NCI-H2196 treated with DMSO at 0.1 percent for 48 hours (cell line): ENCODE results near the gene GCK.
A peak's percentile ranks its signal among the peaks of the same experiment; 100 is the strongest.
"Not testable (repeated sequence)": the region's sequence is repeated elsewhere in the genome, so short reads cannot be mapped to it uniquely, and the experiment has no call there.

Source experiments
- DNase-seq: peaks from one replicate; lab custom pipeline; 2025; ENCODE audit not compliant: unreplicated experiment; lab: John Stamatoyannopoulos, UW

Gene GCK

GRCh38 chr7:44206008-44206407, 16.8 kb upstream of the GCK start:
- no peak for DNase-seq

GRCh38 chr7:44201813-44202212, 12.6 kb upstream of the GCK start:
- no peak for DNase-seq

- peak; percentile 90 for DNase-seq
These were observed 11.6 kb upstream of the GCK start, which contains the start of gene YKT6 for GRCh38 chr7:44200699-44201461. Gene YKT6 (plus strand): TSS chr7:44200978. CDS start chr7:44201136, 158 bp downstream.

- not testable (repeated sequence) for DNase-seq
These were observed 10.9 kb upstream of the GCK start for GRCh38 chr7:44200163-44200562.

- no peak for DNase-seq
These were observed 8.2 kb upstream of the GCK start for GRCh38 chr7:44197474-44197873.

GRCh38 chr7:44196450-44196872, 7.2 kb upstream of the GCK start:
- DNase-seq: peak; percentile 17

GRCh38 chr7:44195889-44196288, 6.7 kb upstream of the GCK start:
- no peak for DNase-seq

- DNase-seq: no peak
These were observed 5.4 kb upstream of the GCK start for GRCh38 chr7:44194562-44195145.

- no peak for DNase-seq
These were observed 4.8 kb upstream of the GCK start for GRCh38 chr7:44194069-44194468.

- no peak for DNase-seq
These were observed 4.0 kb upstream of the GCK start for GRCh38 chr7:44193011-44193802.

GRCh38 chr7:44191171-44191570, 1.9 kb upstream of the GCK start:
- no peak for DNase-seq

GRCh38 chr7:44189993-44190872, 994 bp upstream of the GCK start:
- DNase-seq: no peak

- no peak for DNase-seq
These were observed 586 bp downstream of the GCK start for GRCh38 chr7:44188480-44189225.

- DNase-seq: no peak
These were observed 1.4 kb downstream of the GCK start for GRCh38 chr7:44187636-44188416.

GRCh38 chr7:44186736-44187135, 2.5 kb downstream of the GCK start:
- DNase-seq: no peak

GRCh38 chr7:44185729-44186128, 3.5 kb downstream of the GCK start:
- no peak for DNase-seq

GRCh38 chr7:44184873-44185446, 4.3 kb downstream of the GCK start:
- DNase-seq: no peak

GRCh38 chr7:44184206-44184872, 4.9 kb downstream of the GCK start:
- DNase-seq: no peak

GRCh38 chr7:44183386-44183785, 5.9 kb downstream of the GCK start:
- no peak for DNase-seq
